ENCODE data around the gene ZNF567. TPM values are rescaled to one million over a fixed set of nuclear protein-coding genes. Genes with fewer than 3 reads are reported as not detected.

ZNF567 gene
- total RNA-seq, 4 donors from 2014 or later: 5.8 to 11.7 (median 9.6) TPM

GRCh38 chr19:36719687-36720556, 32.5 kb downstream of the ZNF567 start:
- TF ChIP-seq CTCF (IDR thresholded peaks at IDR 0.05; ENCODE audit: low read depth): no peak

DNA sequence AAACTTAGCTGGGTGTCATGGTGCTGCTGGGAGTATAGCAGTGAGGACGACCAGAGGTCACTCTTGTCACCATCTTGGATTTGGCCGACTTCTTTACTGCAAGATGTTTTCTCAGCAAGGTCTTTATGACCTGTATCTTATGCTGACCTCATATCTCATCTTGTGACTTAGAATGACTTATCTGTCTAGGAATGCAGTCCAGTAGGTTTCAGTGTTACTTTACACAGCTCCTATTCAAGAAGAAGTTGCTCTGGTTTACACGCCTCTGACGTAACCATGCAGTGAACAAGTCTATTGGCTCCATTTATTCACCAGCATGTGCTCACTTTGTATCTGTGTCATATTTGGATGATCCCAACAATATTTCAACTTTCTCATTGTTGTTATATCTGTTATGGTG, 58.5 kb downstream of the ZNF567 start:
- no peak for TF ChIP-seq CTCF (IDR thresholded peaks at IDR 0.05; ENCODE audit: low read depth)

DNA sequence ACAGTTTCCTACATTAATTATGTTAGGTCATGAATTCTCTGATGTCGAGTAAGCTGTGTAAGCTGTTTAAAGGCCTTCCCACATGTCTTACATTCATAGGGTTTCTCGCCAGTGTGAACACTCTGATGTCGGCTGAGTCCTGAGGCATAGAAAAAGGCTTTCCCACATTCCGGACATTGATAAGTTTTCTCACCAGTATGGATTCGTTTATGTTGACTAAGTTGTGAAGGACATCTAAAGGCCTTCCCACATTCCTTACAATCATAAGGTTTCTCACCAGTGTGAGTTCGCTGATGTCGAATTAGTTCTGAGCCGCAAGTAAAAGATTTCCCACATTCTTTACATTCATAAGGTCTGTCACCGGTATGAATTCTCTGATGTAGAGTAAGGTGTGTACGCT, 60.3 kb downstream of the ZNF567 start:
- TF ChIP-seq CTCF (IDR thresholded peaks at IDR 0.05; ENCODE audit: low read depth): no peak

GRCh38 chr19:36748431-36749275, 61.2 kb downstream of the ZNF567 start:
- TF ChIP-seq CTCF (IDR thresholded peaks at IDR 0.05; ENCODE audit: low read depth): no peak

DNA sequence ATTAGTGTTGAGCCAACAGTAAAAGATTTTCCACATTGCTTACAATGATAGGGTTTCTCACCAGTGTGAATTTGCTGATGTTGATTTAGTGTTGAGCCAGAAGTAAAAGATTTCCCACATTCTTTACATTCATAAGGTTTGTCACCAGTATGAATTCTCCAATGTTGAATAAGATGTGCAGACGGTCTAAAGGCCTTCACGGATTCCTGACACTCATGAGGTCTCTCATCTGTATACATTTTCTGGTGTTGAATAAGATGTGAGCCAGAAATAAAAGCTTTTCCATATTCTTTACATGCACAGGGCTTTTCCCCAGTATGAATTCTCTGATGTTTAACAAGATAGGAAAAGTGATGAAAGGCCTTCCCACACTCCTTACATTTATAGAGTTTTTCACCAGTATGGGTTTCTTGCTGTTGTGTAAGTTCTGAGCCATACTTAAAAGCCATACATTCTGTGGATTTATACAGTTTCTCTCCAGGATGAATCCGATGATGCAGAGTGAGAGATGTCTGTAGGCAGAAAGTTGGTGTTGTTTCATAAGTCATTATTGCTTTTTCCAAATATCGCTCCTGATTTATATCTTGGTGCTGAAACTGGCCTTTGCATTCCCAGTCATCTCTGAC, 62.8 kb downstream of the ZNF567 start:
- TF ChIP-seq CTCF (IDR thresholded peaks at IDR 0.05; ENCODE audit: low read depth): no peak

Other genes with a start within 250 kb of the ZNF567 start
- gene ZNF566, start 198.1 kb upstream of the ZNF567 start, total RNA-seq: 10 to 100 TPM in 3 of 4 donors, 1 to 10 TPM in 1; 9.9 to 22.4 (median 13.8) TPM
- gene ZNF260, start 159.3 kb upstream of the ZNF567 start, total RNA-seq: 10 to 100 TPM in 1 of 4 donors, 1 to 10 TPM in 3; 8.8 to 19.4 (median 9.4) TPM
- 10 to 100 TPM in 1 of 4 donors, 1 to 10 TPM in 3; 7.5 to 12.2 (median 9.5) TPM for gene ZNF529, start 114.3 kb upstream of the ZNF567 start, total RNA-seq
- gene ZNF382, start 82.3 kb upstream of the ZNF567 start, total RNA-seq: 1 to 10 TPM; 2.8 to 8.6 (median 5.3) TPM
- gene ZNF461, start 20.8 kb upstream of the ZNF567 start, total RNA-seq: 1 to 10 TPM; 5.9 to 8.6 (median 8.1) TPM
- gene ZNF850, start 85.2 kb downstream of the ZNF567 start, total RNA-seq: 1 to 10 TPM; 1.5 to 3.4 (median 2.3) TPM
- 1 to 10 TPM; 4.3 to 7.2 (median 6.1) TPM for gene ZNF790, start 150.8 kb downstream of the ZNF567 start, total RNA-seq
- 1 to 10 TPM; 3.6 to 8.1 (median 6.1) TPM for gene ZNF345, start 163.3 kb downstream of the ZNF567 start, total RNA-seq
- gene ZNF829, start 228.7 kb downstream of the ZNF567 start, total RNA-seq: 1 to 10 TPM; 2.3 to 4.1 (median 3.3) TPM
- 10 to 100 TPM in 2 of 4 donors, 1 to 10 TPM in 2; 6.1 to 13.8 (median 8.7) TPM for gene ZNF568, start 228.7 kb downstream of the ZNF567 start, total RNA-seq